HT-29 (cell line): ENCODE data around the gene TMEM132D. TPM values are rescaled to one million over a fixed set of nuclear protein-coding genes. Genes with fewer than 3 reads are reported as not detected.

Experiments
- DNase-seq: peaks from one replicate; pipeline ENCODE4 v3.0.0-alpha.2; 2015; ENCODE audit warnings: low spot score
- total RNA-seq: library from RNA; depleted of rRNA; stranded (reverse); fragments of >200 nt; shearing (Covaris generic); gene quantifications from 2 replicates; pipeline ENCODE4 v1.2.3, GENCODE V29; 2014

Gene TMEM132D
- total RNA-seq, 1 experiment from 2014 or later: not detected

GRCh38 chr12:129185855-129186254 lies 718.0 kb downstream of the TMEM132D start:
- no peak for DNase-seq

DNA sequence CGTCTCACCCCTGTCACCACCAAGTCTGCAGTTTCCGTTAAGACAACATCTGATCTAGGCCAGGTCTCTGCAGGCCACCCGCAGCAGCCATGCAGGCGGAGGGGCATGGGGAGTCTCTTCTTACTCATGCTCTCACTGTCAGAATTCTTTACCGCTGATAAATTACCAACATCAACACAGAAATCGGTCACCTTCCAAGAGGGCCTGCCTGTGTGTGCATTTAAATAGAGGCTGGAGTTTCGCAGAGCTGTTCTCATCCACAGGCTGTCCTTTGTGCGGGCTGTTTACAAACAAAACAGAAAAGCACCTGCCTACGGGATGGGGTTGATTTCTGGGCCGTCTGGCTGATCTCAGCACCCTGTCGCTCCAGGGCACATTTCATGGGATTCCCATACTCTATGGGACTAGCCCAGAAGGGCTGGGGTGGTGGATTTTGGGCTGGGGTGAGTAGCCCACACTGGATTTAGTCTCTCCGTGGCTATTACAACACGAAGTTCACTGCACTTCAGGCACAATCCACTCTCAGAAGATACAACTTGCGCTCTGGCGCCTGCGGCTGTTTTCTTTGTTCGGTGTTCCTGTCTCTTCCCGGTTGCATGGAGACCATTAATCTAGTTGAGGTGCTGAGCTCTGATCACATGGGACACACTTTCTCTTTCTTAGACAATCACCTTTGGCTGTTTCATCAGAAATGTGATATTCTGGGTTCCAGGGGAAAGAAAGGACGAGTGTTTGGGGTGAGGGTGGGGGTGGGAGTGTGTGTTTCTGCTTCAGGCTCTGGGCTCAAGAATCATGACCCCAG lies 719.5 kb downstream of the TMEM132D start:
- DNase-seq: no peak

- no peak for DNase-seq
Observed at GRCh38 chr12:129179941-129180553, 723.8 kb downstream of the TMEM132D start.

DNA sequence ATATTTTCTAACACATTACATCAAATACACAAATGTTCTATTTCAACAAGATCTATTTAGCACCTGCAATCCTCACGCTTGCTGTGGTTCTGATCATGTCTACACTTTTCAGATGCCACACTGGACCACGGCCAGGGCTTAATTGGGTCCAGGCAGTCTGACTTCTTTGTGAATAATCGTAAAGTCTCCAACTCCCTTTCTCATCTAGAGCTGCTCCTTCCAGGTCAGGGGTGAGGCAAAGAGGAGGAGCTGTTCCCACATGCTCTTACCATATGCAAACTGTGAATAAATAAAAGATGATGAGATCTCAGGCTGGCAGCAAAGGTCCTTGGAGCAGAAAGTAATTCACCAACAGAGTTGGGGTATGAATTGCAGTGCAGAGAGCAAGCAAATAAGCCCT lies 733.9 kb downstream of the TMEM132D start:
- no peak for DNase-seq

DNA sequence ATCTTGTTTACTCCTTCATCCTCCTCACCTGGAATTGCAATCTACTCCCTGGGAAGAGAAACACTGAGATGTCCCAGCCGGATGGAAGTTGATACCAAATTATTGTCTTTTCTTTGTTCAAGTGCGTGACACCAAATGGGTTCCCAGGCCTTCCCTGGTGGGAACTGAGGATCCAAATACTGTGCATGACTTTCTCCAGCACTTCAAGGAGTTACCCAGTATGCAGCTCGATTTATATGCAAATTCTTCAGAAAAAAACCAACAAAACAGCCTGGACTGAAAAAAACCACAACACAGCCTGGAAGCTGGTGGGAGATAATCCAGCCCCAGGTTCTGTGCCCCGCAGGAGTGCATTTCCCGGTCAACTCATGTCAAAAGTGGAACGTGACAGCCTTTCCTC lies 740.0 kb downstream of the TMEM132D start:
- no peak for DNase-seq

GRCh38 chr12:129163461-129163860 lies 740.4 kb downstream of the TMEM132D start:
- DNase-seq: no peak

DNA sequence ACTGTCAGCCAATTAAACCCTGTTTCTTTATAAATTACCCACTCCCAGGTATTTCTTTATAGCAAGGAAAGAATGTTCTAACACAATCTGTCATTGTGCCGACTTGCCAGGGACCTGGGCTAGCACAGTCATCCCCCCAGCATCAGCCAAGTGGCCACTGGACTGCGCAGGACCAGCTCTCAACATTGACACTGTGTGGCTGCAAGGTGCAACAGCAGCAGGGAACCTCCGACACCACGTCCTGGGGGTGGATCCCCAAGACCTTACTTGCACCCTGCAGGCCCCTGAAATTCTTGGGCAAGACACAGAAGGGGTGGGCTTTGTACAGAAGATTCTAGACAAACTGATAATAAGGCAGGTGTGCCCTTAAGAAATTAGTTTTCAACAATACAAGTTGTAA lies 741.0 kb downstream of the TMEM132D start:
- DNase-seq: no peak

DNA sequence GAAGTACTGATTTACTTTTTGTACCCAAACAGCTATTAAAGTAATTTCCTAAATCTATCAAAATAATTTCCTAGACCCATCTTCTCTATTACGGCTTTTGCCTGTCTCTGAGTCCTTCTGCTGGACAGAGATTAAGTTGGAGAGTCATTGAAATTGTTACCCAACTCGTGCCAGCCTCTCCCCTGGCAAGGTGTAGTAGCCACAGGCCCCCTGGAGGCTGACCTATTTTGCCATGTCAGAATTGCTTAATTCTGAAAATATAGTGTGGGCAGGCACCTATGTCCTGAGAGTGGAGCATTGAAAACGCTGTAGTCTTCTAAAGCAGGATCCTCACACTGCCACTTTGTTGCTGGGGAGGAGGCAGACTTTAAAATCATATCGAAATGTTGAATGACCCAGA lies 742.3 kb downstream of the TMEM132D start:
- no peak for DNase-seq

- DNase-seq: no peak
Observed at GRCh38 chr12:129160282-129160681, 743.5 kb downstream of the TMEM132D start.

DNA sequence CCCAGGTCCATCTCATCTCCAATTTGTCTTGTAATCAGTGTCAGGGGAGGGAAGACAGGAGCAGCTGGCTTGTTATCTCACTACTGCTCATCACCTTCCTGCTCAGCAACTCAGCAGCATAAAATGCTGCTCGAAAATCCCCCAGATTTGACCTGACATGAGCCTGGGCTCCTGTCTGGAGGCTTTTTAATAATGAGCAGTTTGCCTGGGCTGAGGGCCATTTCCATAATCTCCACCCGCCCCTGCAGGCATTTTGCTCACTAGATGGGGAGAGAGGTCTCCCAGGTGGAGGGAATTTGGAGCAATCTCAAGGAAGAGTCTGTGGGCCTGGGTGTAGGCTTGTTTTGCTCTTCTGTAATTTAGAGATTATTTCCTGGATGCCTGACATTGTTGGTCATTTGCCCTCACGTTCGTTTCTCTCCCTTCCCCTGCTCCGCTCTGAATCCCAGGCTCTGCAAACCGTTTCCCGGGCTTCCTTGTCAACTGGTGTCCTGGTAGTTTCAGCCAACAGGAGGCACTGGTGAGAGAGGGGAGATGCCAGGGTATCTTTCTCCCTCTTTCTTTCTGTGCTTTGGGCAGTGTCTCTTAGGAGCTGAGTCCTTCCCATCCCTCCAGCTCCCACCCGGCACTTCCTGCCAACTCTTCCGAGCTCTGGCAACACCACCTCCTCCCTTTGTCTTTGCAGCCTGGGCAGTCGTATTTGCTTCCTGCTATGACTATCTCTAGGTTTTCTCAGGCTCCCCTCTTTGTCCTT lies 751.3 kb downstream of the TMEM132D start:
- DNase-seq: no peak

DNA sequence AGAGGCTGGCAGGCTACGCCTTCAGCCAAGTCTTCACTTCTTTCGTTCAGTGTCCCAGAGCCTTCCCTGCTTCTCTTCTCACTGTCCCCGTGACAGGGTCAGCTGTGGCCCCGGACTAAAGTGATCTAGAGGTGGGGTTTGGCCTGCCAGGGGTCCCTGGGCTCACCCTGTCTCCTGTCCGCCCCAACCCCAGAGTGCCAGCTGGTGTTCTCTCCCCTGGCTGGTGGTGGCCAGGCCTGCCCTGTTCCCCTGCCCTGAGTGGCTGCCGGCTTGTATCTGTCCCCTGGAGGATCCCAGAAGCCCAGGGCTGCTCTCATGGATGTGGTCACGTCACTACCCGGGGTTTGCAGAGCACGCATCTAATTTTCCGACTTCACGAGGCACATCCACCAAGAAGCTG lies 753.1 kb downstream of the TMEM132D start:
- DNase-seq: no peak

- DNase-seq: no peak
Observed at GRCh38 chr12:129145381-129145780, 758.4 kb downstream of the TMEM132D start.

DNA sequence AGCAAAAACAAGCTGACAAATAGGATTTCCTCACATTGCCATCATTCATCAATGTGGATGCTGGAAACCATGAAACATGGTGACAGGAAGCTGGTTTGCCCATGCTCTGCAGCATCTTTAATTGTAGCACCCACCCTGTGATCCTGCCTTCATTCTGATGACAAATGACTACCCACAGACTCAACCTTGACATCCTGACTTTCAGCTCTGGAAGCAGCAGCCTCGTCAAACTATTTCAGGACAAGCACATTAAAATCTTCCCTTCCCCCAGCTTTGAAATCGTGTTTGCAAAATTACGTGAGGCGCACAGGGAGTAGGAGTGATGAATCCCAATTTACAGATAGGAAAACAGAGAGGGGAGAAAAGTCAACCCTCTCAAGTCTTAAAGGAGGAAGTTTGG lies 765.0 kb downstream of the TMEM132D start:
- no peak for DNase-seq

GRCh38 chr12:129136694-129137325 lies 767.0 kb downstream of the TMEM132D start:
- DNase-seq: no peak

DNA sequence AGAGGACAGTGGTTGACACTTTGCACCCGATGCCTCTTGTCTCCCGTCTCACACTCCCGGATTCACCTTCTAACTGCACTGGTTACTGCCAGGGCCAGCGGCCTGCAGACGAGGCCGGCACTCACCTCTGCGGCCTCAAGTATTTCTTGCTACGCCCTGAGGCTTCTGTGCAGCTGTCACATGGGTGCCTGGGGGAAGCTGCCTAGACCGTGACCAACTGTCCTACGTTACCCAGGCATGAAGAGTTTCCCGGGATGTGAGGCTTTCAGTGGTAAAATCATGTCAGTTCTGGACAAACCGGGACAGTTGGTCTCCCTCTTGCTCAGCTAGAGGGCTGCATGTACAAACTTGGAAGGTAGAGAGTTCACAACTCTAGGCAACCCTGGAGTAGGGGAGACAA lies 776.1 kb downstream of the TMEM132D start:
- DNase-seq: no peak

DNA sequence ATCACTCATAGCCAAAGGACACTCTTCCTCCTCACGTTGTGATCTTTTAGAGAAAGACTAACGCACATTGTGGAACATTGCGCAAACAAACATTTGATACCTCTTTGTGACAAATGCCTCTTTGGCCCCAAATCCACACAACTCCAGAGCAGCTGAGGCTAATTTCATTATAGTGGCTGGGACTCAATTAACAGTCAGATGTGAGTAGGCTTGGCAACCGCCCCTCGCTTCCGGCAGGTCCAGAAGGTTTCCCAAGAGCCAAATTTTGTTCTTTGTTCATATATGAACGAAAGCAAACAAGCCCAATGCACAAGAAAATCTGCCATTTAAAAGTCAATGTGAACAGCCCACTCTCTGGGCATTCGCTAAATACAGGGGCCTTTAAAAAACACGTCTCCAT lies 776.6 kb downstream of the TMEM132D start:
- DNase-seq: no peak

- DNase-seq: no peak
Observed at GRCh38 chr12:129119537-129119936, 784.3 kb downstream of the TMEM132D start.

GRCh38 chr12:129115558-129115957 lies 788.3 kb downstream of the TMEM132D start:
- no peak for DNase-seq

- no peak for DNase-seq
Observed at GRCh38 chr12:129110575-129110974, 793.2 kb downstream of the TMEM132D start.

- no peak for DNase-seq
Observed at GRCh38 chr12:129109174-129110001, 794.4 kb downstream of the TMEM132D start.

- DNase-seq: no peak
Observed at GRCh38 chr12:129106772-129107171, 797.1 kb downstream of the TMEM132D start.
